ENCODE results near the gene TNRC18.

DNA sequence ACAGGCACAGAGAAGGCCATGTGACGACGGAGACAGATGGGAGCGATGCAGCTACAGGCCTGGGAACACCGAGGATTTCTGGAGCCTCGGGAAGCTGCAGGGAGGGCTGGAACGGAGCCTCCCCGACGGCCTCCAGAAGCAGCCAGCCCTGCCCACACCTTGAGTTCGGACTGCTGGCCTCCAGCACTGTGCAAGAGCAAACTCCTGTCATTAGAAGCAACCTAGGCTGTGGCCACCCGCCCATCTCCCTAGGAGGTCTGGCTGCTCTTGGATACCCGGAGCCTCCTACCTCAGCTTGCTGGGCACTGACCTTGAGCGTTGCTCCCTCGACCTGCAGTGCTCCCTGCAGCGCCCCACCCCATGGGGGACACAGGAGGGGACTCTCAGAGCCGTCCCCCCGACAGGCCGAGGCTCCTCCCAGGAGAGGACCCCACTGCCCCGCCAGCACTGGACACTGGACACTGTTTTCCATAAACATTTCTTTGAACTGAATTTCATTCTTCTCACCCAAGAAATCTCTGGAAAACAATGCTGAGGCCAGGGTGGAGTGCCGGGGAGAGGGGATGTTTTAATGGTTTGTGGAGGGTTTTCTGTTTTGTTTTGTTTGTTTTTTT lies 22.5 kb upstream of the TNRC18 start:
- TF ChIP-seq POLR2A (IDR thresholded peaks at IDR 0.05), result no peak
- TF ChIP-seq, protein P1, sequence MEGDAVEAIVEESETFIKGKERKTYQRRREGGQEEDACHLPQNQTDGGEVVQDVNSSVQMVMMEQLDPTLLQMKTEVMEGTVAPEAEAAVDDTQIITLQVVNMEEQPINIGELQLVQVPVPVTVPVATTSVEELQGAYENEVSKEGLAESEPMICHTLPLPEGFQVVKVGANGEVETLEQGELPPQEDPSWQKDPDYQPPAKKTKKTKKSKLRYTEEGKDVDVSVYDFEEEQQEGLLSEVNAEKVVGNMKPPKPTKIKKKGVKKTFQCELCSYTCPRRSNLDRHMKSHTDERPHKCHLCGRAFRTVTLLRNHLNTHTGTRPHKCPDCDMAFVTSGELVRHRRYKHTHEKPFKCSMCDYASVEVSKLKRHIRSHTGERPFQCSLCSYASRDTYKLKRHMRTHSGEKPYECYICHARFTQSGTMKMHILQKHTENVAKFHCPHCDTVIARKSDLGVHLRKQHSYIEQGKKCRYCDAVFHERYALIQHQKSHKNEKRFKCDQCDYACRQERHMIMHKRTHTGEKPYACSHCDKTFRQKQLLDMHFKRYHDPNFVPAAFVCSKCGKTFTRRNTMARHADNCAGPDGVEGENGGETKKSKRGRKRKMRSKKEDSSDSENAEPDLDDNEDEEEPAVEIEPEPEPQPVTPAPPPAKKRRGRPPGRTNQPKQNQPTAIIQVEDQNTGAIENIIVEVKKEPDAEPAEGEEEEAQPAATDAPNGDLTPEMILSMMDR (IDR thresholded peaks at IDR 0.05), result no peak

Data from lower leg skin (tissue), 3 donors.